ENCODE measurements around the gene SHPK.

Gene SHPK

GRCh38 chr17:3636908-3637373, 891 bp upstream of the SHPK start:
- peaks cover 4 to 26% of the 10 kb centered on the region in 2 experiments; a peak in 2 of 3 replicates for H3K36me3 ChIP-seq (ENCODE audit: control insufficient read depth in 2 of 2, insufficient read depth in 1 of 2, low read length in 2 of 2)
- ChIA-PET POLR2A (interaction anchor here (0.8 to 3.8 kb wide), 18 partner anchors 9 to 870 kb away, joined by 3 to 75 read pairs (median 4); partner anchors contain the start of genes EMC6, HASPIN, NCBP3 and TAX1BP3), CTCF (interaction anchor here (0.7 to 1.4 kb wide), 3 partner anchors 10 to 788 kb away, joined by 3 to 5 read pairs (median 4); no protein-coding TSS in a partner anchor)
- peak overlapping the region; percentile 83; the same call in 1 of the 2 replicates for H3K27ac ChIP-seq (ENCODE audit: extremely low read depth, low read depth, low read length)
- no peaks in the 10 kb centered on the region for H3K9me3 ChIP-seq (ENCODE audit: control insufficient read depth, insufficient read depth, low read depth, low read length)
- peaks cover 2% of the 10 kb centered on the region for H3K4me1 ChIP-seq (ENCODE audit: control insufficient read depth, insufficient read depth, low read length)
- H3K4me3 ChIP-seq (ENCODE audit: low read depth, low read length): peak overlapping the region; percentile 96
- TF ChIP-seq HOXC10 (CRISPR knock-in tag; IDR thresholded peaks at IDR 0.05): no peak
- 0 out of 2 replicates have a peak, but pooled peaks have one; percentile 23 for TF ChIP-seq PATZ1 (tag by site-specific recombination; IDR thresholded peaks at IDR 0.05)
- TF ChIP-seq, protein P1, sequence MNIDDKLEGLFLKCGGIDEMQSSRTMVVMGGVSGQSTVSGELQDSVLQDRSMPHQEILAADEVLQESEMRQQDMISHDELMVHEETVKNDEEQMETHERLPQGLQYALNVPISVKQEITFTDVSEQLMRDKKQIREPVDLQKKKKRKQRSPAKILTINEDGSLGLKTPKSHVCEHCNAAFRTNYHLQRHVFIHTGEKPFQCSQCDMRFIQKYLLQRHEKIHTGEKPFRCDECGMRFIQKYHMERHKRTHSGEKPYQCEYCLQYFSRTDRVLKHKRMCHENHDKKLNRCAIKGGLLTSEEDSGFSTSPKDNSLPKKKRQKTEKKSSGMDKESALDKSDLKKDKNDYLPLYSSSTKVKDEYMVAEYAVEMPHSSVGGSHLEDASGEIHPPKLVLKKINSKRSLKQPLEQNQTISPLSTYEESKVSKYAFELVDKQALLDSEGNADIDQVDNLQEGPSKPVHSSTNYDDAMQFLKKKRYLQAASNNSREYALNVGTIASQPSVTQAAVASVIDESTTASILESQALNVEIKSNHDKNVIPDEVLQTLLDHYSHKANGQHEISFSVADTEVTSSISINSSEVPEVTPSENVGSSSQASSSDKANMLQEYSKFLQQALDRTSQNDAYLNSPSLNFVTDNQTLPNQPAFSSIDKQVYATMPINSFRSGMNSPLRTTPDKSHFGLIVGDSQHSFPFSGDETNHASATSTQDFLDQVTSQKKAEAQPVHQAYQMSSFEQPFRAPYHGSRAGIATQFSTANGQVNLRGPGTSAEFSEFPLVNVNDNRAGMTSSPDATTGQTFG (tag by site-specific recombination; IDR thresholded peaks at IDR 0.05; ENCODE audit: borderline replicate concordance): no peak
- TF ChIP-seq ZNF677 (tag by site-specific recombination; IDR thresholded peaks at IDR 0.05): no peak
- TF ChIP-seq BCL11B (tag by site-specific recombination; IDR thresholded peaks at IDR 0.05; ENCODE audit: low read depth): 0 out of 2 replicates have a peak, but pooled peaks have one; percentile 2
- no peak for TF ChIP-seq ZBTB8A (tag by site-specific recombination; IDR thresholded peaks at IDR 0.05)
- TF ChIP-seq ZIC2 (tag by site-specific recombination; IDR thresholded peaks at IDR 0.05): no peak; the same call in 1 of the 2 replicates
- no peak for TF ChIP-seq ZNF664 (tag by site-specific recombination; IDR thresholded peaks at IDR 0.05)
- no peak for TF ChIP-seq ZNF324 (tag by site-specific recombination; IDR thresholded peaks at IDR 0.05)
- TF ChIP-seq ZNF623 (tag by site-specific recombination; IDR thresholded peaks at IDR 0.05): no peak
- TF ChIP-seq CTCF (tag by site-specific recombination; IDR thresholded peaks at IDR 0.05): no peak
- TF ChIP-seq ZNF624 (tag by site-specific recombination; IDR thresholded peaks at IDR 0.05): no peak
- 0 out of 2 replicates have a peak, but pooled peaks have one; percentile 8 for TF ChIP-seq ZNF391 (tag by site-specific recombination; IDR thresholded peaks at IDR 0.05; ENCODE audit: borderline replicate concordance, low read depth)
- no peak for TF ChIP-seq SCRT1 (tag by site-specific recombination; IDR thresholded peaks at IDR 0.05; ENCODE audit: borderline replicate concordance)
- TF ChIP-seq ZBTB48 (tag by site-specific recombination; IDR thresholded peaks at IDR 0.05): no peak
- no peak for TF ChIP-seq ZNF560 (tag by site-specific recombination; IDR thresholded peaks at IDR 0.05; ENCODE audit: borderline replicate concordance)
- TF ChIP-seq ZBTB20 (tag by site-specific recombination; IDR thresholded peaks at IDR 0.05): peak; percentile 45; the same call in 1 of the 2 replicates
- TF ChIP-seq, protein P2, sequence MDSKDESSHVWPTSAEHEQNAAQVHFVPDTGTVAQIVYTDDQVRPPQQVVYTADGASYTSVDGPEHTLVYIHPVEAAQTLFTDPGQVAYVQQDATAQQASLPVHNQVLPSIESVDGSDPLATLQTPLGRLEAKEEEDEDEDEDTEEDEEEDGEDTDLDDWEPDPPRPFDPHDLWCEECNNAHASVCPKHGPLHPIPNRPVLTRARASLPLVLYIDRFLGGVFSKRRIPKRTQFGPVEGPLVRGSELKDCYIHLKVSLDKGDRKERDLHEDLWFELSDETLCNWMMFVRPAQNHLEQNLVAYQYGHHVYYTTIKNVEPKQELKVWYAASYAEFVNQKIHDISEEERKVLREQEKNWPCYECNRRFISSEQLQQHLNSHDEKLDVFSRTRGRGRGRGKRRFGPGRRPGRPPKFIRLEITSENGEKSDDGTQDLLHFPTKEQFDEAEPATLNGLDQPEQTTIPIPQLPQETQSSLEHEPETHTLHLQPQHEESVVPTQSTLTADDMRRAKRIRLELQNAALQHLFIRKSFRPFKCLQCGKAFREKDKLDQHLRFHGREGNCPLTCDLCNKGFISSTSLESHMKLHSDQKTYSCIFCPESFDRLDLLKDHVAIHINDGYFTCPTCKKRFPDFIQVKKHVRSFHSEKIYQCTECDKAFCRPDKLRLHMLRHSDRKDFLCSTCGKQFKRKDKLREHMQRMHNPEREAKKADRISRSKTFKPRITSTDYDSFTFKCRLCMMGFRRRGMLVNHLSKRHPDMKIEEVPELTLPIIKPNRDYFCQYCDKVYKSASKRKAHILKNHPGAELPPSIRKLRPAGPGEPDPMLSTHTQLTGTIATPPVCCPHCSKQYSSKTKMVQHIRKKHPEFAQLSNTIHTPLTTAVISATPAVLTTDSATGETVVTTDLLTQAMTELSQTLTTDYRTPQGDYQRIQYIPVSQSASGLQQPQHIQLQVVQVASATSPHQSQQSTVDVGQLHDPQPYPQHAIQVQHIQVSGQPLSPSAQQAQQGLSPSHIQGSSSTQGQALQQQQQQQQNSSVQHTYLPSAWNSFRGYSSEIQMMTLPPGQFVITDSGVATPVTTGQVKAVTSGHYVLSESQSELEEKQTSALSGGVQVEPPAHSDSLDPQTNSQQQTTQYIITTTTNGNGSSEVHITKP (tag by site-specific recombination; IDR thresholded peaks at IDR 0.05): peak; percentile 71; the same call in 1 of the 2 replicates
- TF ChIP-seq ZNF239 (tag by site-specific recombination; IDR thresholded peaks at IDR 0.05): no peak
- TF ChIP-seq MZF1 (tag by site-specific recombination; IDR thresholded peaks at IDR 0.05; ENCODE audit: borderline replicate concordance): no peak
- TF ChIP-seq BCL11A (tag by site-specific recombination; IDR thresholded peaks at IDR 0.05; ENCODE audit: low read depth): no peak
- TF ChIP-seq ZNF830 (tag by site-specific recombination; IDR thresholded peaks at IDR 0.05; ENCODE audit: low read depth): no peak
- TF ChIP-seq, protein P3, sequence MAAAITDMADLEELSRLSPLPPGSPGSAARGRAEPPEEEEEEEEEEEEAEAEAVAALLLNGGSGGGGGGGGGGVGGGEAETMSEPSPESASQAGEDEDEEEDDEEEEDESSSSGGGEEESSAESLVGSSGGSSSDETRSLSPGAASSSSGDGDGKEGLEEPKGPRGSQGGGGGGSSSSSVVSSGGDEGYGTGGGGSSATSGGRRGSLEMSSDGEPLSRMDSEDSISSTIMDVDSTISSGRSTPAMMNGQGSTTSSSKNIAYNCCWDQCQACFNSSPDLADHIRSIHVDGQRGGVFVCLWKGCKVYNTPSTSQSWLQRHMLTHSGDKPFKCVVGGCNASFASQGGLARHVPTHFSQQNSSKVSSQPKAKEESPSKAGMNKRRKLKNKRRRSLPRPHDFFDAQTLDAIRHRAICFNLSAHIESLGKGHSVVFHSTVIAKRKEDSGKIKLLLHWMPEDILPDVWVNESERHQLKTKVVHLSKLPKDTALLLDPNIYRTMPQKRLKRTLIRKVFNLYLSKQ (tag by site-specific recombination; IDR thresholded peaks at IDR 0.05; ENCODE audit: borderline replicate concordance): no peak
- TF ChIP-seq ZNF174 (tag by site-specific recombination; IDR thresholded peaks at IDR 0.05): no peak
- TF ChIP-seq ZNF335 (tag by site-specific recombination; conservative IDR thresholded peaks at IDR 0.05): peak; percentile 76
- no peak for TF ChIP-seq ZNF133 (tag by site-specific recombination; IDR thresholded peaks at IDR 0.05)

All from HEK293 (cell line).